Nephron (organoid): ENCODE measurements around the gene AMT.

Experiments
- H3K27ac Mint-ChIP-seq, 3 experiments: 2 replicates each; pipeline ENCODE4 v1.8.0; 2020; ENCODE audit warnings: mixed read lengths in 3 of 3, mild to moderate bottlenecking in 2 of 3, moderate library complexity in 1 of 3
- H3K27me3 Mint-ChIP-seq: 2 replicates; pipeline ENCODE4 v1.8.0; 2021; ENCODE audit warnings: low read depth, mild to moderate bottlenecking, moderate library complexity, mixed read lengths
- H3K36me3 Mint-ChIP-seq: 2 replicates; pipeline ENCODE4 v1.8.0; 2020; ENCODE audit warnings: low read depth, mixed read lengths
- H3K4me1 Mint-ChIP-seq: 2 replicates; pipeline ENCODE4 v1.8.0; 2020; ENCODE audit warnings: mixed read lengths
- H3K4me3 Mint-ChIP-seq, 3 experiments: 2 replicates each; pipeline ENCODE4 v1.8.0; 2020; ENCODE audit warnings: mild to moderate bottlenecking in 3 of 3, mixed read lengths in 3 of 3, moderate library complexity in 2 of 3
- H3K9me3 Mint-ChIP-seq: 2 replicates; pipeline ENCODE4 v1.8.0; 2020; ENCODE audit warnings: mixed read lengths
- CTCF ChIP-seq, 3 experiments: fragments of 200-600 bp; sonication (generic); IDR thresholded peaks; one replicate each; pipeline ENCODE4 v1.5.0; 2021; ENCODE audit warnings: antibody characterized with exemption in 3 of 3; ENCODE audit not compliant: unreplicated experiment in 3 of 3

Gene AMT

DNA sequence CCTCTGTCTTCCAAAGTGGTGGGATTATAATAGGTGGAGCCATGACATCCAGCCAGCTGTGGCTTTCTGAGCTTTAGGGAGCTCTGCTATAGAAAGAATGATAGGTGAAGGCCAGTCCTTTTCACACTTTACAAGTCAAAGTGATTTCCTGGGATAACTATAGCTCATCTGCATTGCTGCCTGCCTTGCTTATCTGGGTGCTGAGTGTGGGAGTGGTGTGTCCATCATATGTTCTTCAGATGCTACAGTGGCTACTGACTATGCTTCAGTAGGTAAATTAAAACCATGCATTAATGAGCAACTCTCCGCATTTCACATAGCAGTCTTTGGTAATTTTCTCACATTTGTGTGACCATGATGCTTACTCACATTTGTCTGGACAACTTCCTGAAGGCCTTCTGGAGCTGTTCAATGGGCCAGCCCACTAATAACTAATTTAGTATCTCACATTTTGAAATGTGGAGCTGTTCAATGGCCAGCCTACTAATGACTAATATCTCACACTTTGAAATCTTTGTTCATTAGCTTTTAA is 33.9 kb downstream of the AMT start:
- TF ChIP-seq CTCF (IDR thresholded peaks at IDR 0.05; ENCODE audit: unreplicated experiment in 3 of 3): no peak
- Mint-ChIP-seq H3K27me3 (no peaks in the 10 kb centered on the region), H3K4me3 (no peak overlapping the region), H3K9me3 (no peaks in the 10 kb centered on the region), H3K36me3 (peaks cover 20% of the 10 kb centered on the region), H3K4me1 (no peaks in the 10 kb centered on the region), H3K27ac (no peak overlapping the region)

DNA sequence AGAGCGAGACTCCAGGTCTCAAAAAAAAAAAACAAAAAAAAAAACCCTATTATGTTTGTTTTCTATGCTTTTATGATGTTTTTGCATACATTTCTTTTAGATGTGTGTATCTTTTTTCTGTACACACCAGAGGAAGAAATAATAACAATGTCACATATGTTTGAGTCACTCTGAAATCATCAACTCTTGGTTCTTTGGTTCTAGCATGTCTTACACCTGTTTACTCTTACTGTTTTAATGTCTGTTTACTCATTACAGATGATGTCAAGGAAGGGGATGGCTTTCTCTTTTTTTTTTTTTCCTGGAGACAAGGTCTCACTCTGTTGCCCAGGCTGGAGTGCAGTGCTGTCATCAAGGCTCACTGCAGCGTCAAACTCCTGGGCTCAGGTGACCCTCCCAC is 34.6 kb downstream of the AMT start:
- no peak for TF ChIP-seq CTCF (IDR thresholded peaks at IDR 0.05; ENCODE audit: unreplicated experiment in 3 of 3)
- Mint-ChIP-seq H3K4me1 (no peaks in the 10 kb centered on the region), H3K9me3 (no peaks in the 10 kb centered on the region), H3K4me3 (no peak overlapping the region), H3K27ac (no peak overlapping the region), H3K27me3 (no peaks in the 10 kb centered on the region), H3K36me3 (peaks cover 17% of the 10 kb centered on the region)

GRCh38 chr3:49386056-49386756 is 36.1 kb downstream of the AMT start:
- no peak for TF ChIP-seq CTCF (IDR thresholded peaks at IDR 0.05; ENCODE audit: unreplicated experiment in 3 of 3)
- no peak overlapping the region for H3K4me3 Mint-ChIP-seq
- H3K36me3 Mint-ChIP-seq: peaks cover 17% of the 10 kb centered on the region
- H3K27ac Mint-ChIP-seq: peak overlapping the region in 2 of 3 experiments; percentile 21 to 36
- no peaks in the 10 kb centered on the region for H3K27me3 Mint-ChIP-seq
- no peaks in the 10 kb centered on the region for H3K9me3 Mint-ChIP-seq
- no peaks in the 10 kb centered on the region for H3K4me1 Mint-ChIP-seq

GRCh38 chr3:49385617-49386016 is 36.7 kb downstream of the AMT start:
- Mint-ChIP-seq H3K4me1 (no peaks in the 10 kb centered on the region), H3K27ac (no peak overlapping the region), H3K4me3 (no peak overlapping the region)

DNA sequence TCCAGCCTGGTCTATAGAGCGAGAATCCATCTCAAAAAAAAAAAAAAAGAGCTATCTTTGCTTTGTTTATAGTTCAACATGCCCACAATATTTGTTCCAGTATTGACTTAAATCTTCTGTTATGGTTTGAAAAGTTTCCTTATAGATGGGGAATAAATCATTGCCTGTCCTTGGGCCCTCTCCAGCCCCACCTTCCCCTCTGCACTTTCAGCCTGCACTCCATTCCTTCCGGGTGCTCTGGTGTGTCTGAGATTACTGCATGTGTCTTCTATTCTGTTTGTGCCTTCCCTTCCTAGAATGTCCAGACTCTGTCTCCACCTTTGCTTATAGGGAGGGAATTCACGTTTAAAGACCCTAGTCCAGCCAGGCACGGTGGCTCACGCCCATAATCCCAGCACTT is 38.9 kb downstream of the AMT start:
- Mint-ChIP-seq H3K9me3 (no peaks in the 10 kb centered on the region), H3K4me3 (no peak overlapping the region), H3K27ac (no peak overlapping the region), H3K4me1 (peaks cover 3% of the 10 kb centered on the region), H3K27me3 (no peaks in the 10 kb centered on the region), H3K36me3 (peaks cover 16% of the 10 kb centered on the region)
- TF ChIP-seq CTCF (IDR thresholded peaks at IDR 0.05; ENCODE audit: unreplicated experiment in 3 of 3): no peak

More at GRCh38 chr3:49385617-49386016, 36.7 kb downstream of the AMT start:
- no peak for TF ChIP-seq CTCF (IDR thresholded peaks at IDR 0.05; ENCODE audit: unreplicated experiment in 3 of 3)
- H3K9me3 Mint-ChIP-seq: no peaks in the 10 kb centered on the region
- peaks cover 17% of the 10 kb centered on the region for H3K36me3 Mint-ChIP-seq
- no peaks in the 10 kb centered on the region for H3K27me3 Mint-ChIP-seq
